HEK293T (cell line): ENCODE measurements around the gene WDR49.

Source experiments
- CTCF ChIA-PET: fragments of 350-600 bp; formaldehyde crosslinking; extraction: SDS; loops from one replicate; lab custom pipeline; 2021; ENCODE audit warnings: antibody characterized with exemption, inconsistent platforms; lab: Yijun Ruan, JAX
- POLR2A ChIA-PET: fragments of 350-600 bp; formaldehyde crosslinking; extraction: SDS; loops from one replicate; lab custom pipeline; 2020; ENCODE audit warnings: antibody characterized with exemption, inconsistent platforms; lab: Yijun Ruan, JAX
- DNase-seq: peaks from one replicate; pipeline ENCODE4 v3.0.0; 2012; ENCODE audit warnings: mixed read lengths; ENCODE audit errors: extremely low spot score
- ARNT ChIP-seq: fragments of 450-650 bp; IDR thresholded peaks from 2 replicates; pipeline ENCODE4 v1.6.1; 2017; ENCODE audit warnings: mild to moderate bottlenecking
- BHLHE40 ChIP-seq: fragments of 450-650 bp; IDR thresholded peaks from 2 replicates; pipeline ENCODE4 v1.6.1; 2016; ENCODE audit warnings: mild to moderate bottlenecking, moderate library complexity, borderline replicate concordance
- CTBP1 ChIP-seq: fragments of 450-650 bp; IDR thresholded peaks from 2 replicates; pipeline ENCODE4 v1.6.1; 2016; ENCODE audit warnings: borderline replicate concordance
- FOXA1 ChIP-seq: fragments of 450-650 bp; IDR thresholded peaks from 2 replicates; pipeline ENCODE4 v1.6.1; 2016; ENCODE audit warnings: mild to moderate bottlenecking
- FOXM1 ChIP-seq: fragments of 450-650 bp; IDR thresholded peaks from 2 replicates; pipeline ENCODE4 v1.6.1; 2017; ENCODE audit warnings: mild to moderate bottlenecking, borderline replicate concordance
- HDGF ChIP-seq: fragments of 450-650 bp; IDR thresholded peaks from 2 replicates; pipeline ENCODE4 v1.6.1; 2017; ENCODE audit warnings: antibody characterized with exemption, borderline replicate concordance
- L3MBTL2 ChIP-seq: fragments of 450-650 bp; conservative IDR thresholded peaks from 2 replicates; pipeline ENCODE4 v1.6.1; 2016; ENCODE audit warnings: mild to moderate bottlenecking
- NFRKB ChIP-seq: fragments of 450-650 bp; IDR thresholded peaks from 2 replicates; pipeline ENCODE4 v1.6.1; 2016; ENCODE audit warnings: mild to moderate bottlenecking, moderate library complexity
- SP1 ChIP-seq: fragments of 450-650 bp; IDR thresholded peaks from 2 replicates; pipeline ENCODE4 v1.6.1; 2017
- SUZ12 ChIP-seq: fragments of 450-650 bp; IDR thresholded peaks from 2 replicates; pipeline ENCODE4 v1.6.1; 2016; ENCODE audit warnings: mild to moderate bottlenecking
- TARDBP ChIP-seq: fragments of 450-650 bp; IDR thresholded peaks from 2 replicates; pipeline ENCODE4 v1.6.1; 2016
- ZNF384 ChIP-seq: fragments of 450-650 bp; IDR thresholded peaks from 2 replicates; pipeline ENCODE4 v1.6.1; 2016
- TF ChIP-seq, protein P1 (sequence below): fragments of 450-650 bp; IDR thresholded peaks from 2 replicates; pipeline ENCODE4 v1.6.1; 2016

WDR49 gene

DNA sequence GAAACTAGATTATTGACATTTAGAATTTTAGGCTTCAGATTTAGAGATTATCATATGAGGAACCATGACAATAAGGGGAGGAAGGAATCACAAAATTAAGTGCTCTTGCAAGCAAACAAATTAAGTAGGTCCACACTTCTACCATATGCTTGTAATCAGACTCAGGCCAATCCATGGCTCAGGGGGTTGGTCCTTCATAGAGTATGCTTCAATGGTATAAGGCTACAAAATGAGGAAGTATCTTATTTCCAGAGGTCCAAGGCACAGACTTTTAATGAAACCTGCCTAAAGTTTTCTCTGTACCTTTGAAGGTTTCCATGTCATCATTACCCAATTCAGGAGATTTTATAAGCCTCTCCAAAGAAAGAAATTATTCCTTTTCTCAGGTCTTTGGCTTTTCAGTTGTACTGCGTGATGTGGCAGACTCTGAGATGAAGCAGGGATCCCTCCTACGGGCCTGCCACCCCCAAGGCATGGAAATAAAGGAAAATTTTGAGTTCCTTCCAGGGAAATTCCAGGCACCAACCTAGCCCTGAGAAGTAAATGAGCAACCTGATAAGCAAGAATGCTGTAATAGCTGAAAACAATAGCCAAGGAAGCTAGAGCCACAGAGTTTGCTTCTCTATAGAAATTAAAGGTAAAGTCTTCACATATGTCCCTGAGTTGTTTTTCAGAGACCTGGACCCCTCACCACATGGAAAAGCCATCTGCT is 216.2 kb downstream of the WDR49 start:
- POLR2A ChIA-PET, result no interaction called here
- CTCF ChIA-PET, result interaction anchor here (0.6 kb wide), 1 partner anchor 43 kb away, joined by 3 read pairs; no protein-coding TSS in a partner anchor
- TF ChIP-seq NFRKB, result no peak
- no peak for TF ChIP-seq TARDBP
- no peak for TF ChIP-seq ZNF384
- no peak for TF ChIP-seq SP1
- TF ChIP-seq CTBP1, result no peak
- no peak for TF ChIP-seq BHLHE40
- TF ChIP-seq, protein P1, sequence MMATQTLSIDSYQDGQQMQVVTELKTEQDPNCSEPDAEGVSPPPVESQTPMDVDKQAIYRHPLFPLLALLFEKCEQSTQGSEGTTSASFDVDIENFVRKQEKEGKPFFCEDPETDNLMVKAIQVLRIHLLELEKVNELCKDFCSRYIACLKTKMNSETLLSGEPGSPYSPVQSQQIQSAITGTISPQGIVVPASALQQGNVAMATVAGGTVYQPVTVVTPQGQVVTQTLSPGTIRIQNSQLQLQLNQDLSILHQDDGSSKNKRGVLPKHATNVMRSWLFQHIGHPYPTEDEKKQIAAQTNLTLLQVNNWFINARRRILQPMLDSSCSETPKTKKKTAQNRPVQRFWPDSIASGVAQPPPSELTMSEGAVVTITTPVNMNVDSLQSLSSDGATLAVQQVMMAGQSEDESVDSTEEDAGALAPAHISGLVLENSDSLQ, result no peak
- TF ChIP-seq ARNT, result no peak
- TF ChIP-seq FOXM1, result no peak
- no peak for TF ChIP-seq FOXA1
- no peak for TF ChIP-seq HDGF
- TF ChIP-seq L3MBTL2, result no peak
- TF ChIP-seq SUZ12, result no peak
- no peak for DNase-seq
